KOPT-K1 (cell line): Measurements from ENCODE around the gene RGL1.

Source experiments
- H3K27ac ChIP-seq: fragments of 200-600 bp; sonication (generic); 2 replicates; pipeline ENCODE4 v1.5.1; 2016; ENCODE audit warnings: antibody characterized with exemption, mild to moderate bottlenecking, low read depth, low read length; ENCODE audit not compliant: poor library complexity, severe bottlenecking
- H3K36me3 ChIP-seq: fragments of 200-600 bp; sonication (generic); 2 replicates; pipeline ENCODE4 v1.5.1; 2017; ENCODE audit warnings: antibody characterized with exemption, mild to moderate bottlenecking, low read length, moderate library complexity; ENCODE audit not compliant: insufficient read depth
- H3K9me3 ChIP-seq: fragments of 200-600 bp; sonication (generic); 2 replicates; pipeline ENCODE4 v1.5.1; 2017; ENCODE audit warnings: antibody characterized with exemption, low read length, mild to moderate bottlenecking; ENCODE audit not compliant: insufficient read depth, poor library complexity, severe bottlenecking

RGL1 gene

GRCh38 chr1:183966487-183966886 is 161.6 kb downstream of the RGL1 start:
- Histone ChIP-seq H3K36me3 (no peaks in the 10 kb centered on the region), H3K27ac (no peak overlapping the region), H3K9me3 (no peaks in the 10 kb centered on the region)

DNA sequence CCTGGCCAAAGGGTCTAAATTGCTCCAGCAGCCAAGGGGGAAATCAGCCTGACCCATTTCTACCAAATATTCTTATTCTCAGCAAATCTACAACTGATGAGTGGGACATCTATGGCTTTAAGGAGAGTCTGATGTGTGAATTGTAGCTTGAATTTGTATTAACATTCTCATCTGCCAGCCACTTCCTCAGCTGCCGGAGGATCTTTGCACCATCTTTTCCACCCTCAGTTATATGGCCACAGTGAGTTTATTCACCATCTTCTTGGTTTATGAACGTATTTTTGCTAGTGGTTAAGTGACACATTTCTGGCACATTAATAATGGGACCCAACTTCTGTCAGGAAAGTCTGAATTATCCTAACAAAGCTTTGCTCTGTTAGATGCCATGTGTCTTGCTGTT is 163.0 kb downstream of the RGL1 start:
- no peak overlapping the region for H3K27ac ChIP-seq
- no peaks in the 10 kb centered on the region for H3K36me3 ChIP-seq

DNA sequence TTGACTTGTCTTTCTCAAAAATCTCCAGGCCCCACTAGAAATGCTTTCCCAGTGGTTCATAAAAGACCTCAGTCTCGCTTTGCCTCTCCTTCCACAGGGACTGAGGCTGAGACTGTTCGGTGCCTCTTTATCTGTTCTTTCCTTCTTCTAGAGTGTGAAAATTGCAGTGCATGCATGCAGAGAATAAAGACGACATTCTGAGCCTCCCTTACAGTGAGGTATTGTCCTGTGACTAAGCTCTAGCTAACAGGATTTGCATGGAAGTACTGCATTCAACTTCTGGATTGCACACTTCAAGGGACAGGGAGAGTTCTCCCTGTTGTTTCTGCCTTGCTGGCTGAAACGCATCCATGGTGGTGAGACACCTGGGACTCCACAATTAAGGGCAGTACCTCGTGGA is 163.5 kb downstream of the RGL1 start:
- no peaks in the 10 kb centered on the region for H3K36me3 ChIP-seq

More for the DNA sequence above, 163.0 kb downstream of the RGL1 start:
- no peaks in the 10 kb centered on the region for H3K9me3 ChIP-seq

DNA sequence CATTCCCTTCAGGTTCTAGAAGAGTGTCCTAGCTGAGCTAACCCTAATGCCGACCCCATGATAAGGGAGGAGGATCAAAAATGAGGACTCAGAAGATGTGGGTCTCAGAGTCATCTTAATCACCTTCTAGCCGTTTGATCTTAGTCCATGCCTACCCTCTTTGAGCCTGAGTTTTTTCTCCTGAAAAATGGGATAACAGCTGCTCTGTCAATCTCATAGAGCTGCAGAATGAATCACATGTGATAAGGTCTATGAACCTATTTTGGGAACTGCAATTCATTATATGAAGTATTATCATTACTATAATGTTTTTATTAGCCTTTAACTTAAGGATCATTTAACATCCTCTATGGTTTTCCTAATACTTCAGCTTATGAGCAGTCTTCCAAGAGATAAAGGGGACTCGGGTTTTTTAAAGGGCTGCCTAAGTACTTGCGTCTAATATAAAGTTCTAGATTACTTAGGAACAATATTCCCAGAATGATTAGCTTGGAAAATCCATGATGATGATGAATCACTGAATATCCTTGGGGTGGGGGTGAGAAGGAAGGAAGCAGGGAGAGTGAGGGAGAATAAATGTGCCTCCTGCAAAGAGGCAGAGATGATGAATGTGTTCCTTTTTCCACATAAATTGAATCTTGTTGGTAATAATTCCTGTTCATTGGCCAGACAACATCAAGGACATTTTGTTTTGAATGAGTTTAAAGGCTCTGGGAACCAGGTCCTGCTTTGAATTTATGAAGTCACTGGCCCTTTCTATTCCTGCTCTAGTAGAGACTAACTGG is 165.8 kb downstream of the RGL1 start:
- H3K36me3 ChIP-seq, result no peaks in the 10 kb centered on the region
- no peaks in the 10 kb centered on the region for H3K9me3 ChIP-seq
- H3K27ac ChIP-seq, result no peak overlapping the region

More for the DNA sequence above, 163.5 kb downstream of the RGL1 start:
- H3K27ac ChIP-seq, result no peak overlapping the region
- H3K9me3 ChIP-seq, result no peaks in the 10 kb centered on the region

GRCh38 chr1:183975651-183976050 is 170.7 kb downstream of the RGL1 start:
- Histone ChIP-seq H3K36me3 (no peaks in the 10 kb centered on the region), H3K9me3 (no peaks in the 10 kb centered on the region), H3K27ac (no peak overlapping the region)

DNA sequence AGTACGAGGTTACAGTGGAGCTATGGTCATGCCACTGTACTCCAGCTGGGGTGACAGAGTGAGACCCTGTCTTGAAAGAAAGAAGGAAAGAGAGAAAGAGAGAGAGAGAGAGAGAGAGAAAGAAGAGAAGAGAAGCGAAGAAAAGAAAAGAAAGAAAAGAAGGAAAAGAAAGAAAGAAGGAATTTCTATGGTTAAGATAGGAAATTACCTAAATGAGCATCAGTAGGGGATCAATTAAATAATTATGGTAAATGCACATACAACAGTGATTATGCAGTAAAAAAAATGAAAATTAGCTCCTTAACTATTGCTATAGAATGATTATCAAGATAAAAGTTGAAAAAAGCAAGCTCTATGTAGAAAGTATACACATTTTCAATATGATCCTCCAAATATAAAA is 172.8 kb downstream of the RGL1 start:
- Histone ChIP-seq H3K36me3 (no peaks in the 10 kb centered on the region), H3K27ac (no peak overlapping the region), H3K9me3 (no peaks in the 10 kb centered on the region)
